Neural crest cell (in vitro differentiated cells): ENCODE results near the gene NCK2. TPM values are rescaled to one million over a fixed set of nuclear protein-coding genes. Genes with fewer than 3 reads are reported as not detected.
A peak's percentile ranks its signal among the peaks of the same experiment; 100 is the strongest.

ENCODE experiments used
- DNase-seq: peaks from one replicate; pipeline ENCODE4 v3.0.0; 2021; ENCODE audit warnings: low read depth, mixed read lengths, low spot score
- H3K27ac Mint-ChIP-seq: one replicate; pipeline ENCODE4 v1.8.0; 2021; ENCODE audit warnings: mild to moderate bottlenecking, mixed read lengths; ENCODE audit not compliant: unreplicated experiment
- H3K27me3 Mint-ChIP-seq: 2 replicates; pipeline ENCODE4 v1.8.0; 2021; ENCODE audit warnings: low read depth, mild to moderate bottlenecking, mixed read lengths
- H3K36me3 Mint-ChIP-seq: 2 replicates; pipeline ENCODE4 v1.8.0; 2021; ENCODE audit warnings: low read depth, mild to moderate bottlenecking, mixed read lengths
- H3K4me1 Mint-ChIP-seq: 2 replicates; pipeline ENCODE4 v1.8.0; 2021; ENCODE audit warnings: mixed read lengths
- H3K4me3 Mint-ChIP-seq: one replicate; pipeline ENCODE4 v1.8.0; 2021; ENCODE audit warnings: mild to moderate bottlenecking, mixed read lengths
- H3K9me3 Mint-ChIP-seq: 2 replicates; pipeline ENCODE4 v1.8.0; 2021; ENCODE audit warnings: mixed read lengths
- CTCF ChIP-seq: fragments of 200-600 bp; sonication (generic); conservative IDR thresholded peaks from 2 replicates; pipeline ENCODE4 v1.5.0; 2021; ENCODE audit warnings: antibody characterized with exemption, mild to moderate bottlenecking
- total RNA-seq: library from RNA; stranded (reverse); gene quantifications from 2 replicates; pipeline ENCODE4 v1.2.1, GENCODE V29; 2021

The NCK2 gene
- total RNA-seq, 1 donor from 2014 or later, result 71.9 TPM

- Mint-ChIP-seq H3K27me3 (no peaks in the 10 kb centered on the region), H3K9me3 (no peaks in the 10 kb centered on the region), H3K4me3 (no peak overlapping the region), H3K27ac (no peak overlapping the region), H3K36me3 (peaks cover 8% of the 10 kb centered on the region), H3K4me1 (peaks cover 41% of the 10 kb centered on the region)
- no peak for TF ChIP-seq CTCF
- DNase-seq, result no peak
Observed at GRCh38 chr2:105842555-105842954, 97.8 kb downstream of the NCK2 start.

- Mint-ChIP-seq H3K27me3 (no peaks in the 10 kb centered on the region), H3K36me3 (peaks cover 8% of the 10 kb centered on the region), H3K9me3 (no peaks in the 10 kb centered on the region), H3K4me1 (peaks cover 38% of the 10 kb centered on the region), H3K27ac (no peak overlapping the region), H3K4me3 (no peak overlapping the region)
- no peak for TF ChIP-seq CTCF
- DNase-seq, result no peak
Observed at GRCh38 chr2:105843476-105844374, 99.0 kb downstream of the NCK2 start.

GRCh38 chr2:105845976-105846375 lies 101.3 kb downstream of the NCK2 start:
- Mint-ChIP-seq H3K9me3 (no peaks in the 10 kb centered on the region), H3K27ac (no peak overlapping the region), H3K36me3 (peaks cover 2% of the 10 kb centered on the region), H3K4me3 (no peak overlapping the region), H3K4me1 (peaks cover 16% of the 10 kb centered on the region), H3K27me3 (no peaks in the 10 kb centered on the region)
- DNase-seq, result no peak
- TF ChIP-seq CTCF, result no peak

- no peaks in the 10 kb centered on the region for H3K9me3 Mint-ChIP-seq
- no peaks in the 10 kb centered on the region for H3K27me3 Mint-ChIP-seq
- no peak for DNase-seq
- peaks cover 12% of the 10 kb centered on the region for H3K4me1 Mint-ChIP-seq
- H3K27ac Mint-ChIP-seq, result no peak overlapping the region
- peaks cover 5% of the 10 kb centered on the region for H3K36me3 Mint-ChIP-seq
- no peak for TF ChIP-seq CTCF
- H3K4me3 Mint-ChIP-seq, result no peak overlapping the region
Observed at GRCh38 chr2:105847056-105847455, 102.3 kb downstream of the NCK2 start.

- DNase-seq, result no peak
- Mint-ChIP-seq H3K9me3 (no peaks in the 10 kb centered on the region), H3K4me1 (peaks cover 14% of the 10 kb centered on the region), H3K27ac (peak overlapping the region; percentile 17), H3K27me3 (no peaks in the 10 kb centered on the region), H3K4me3 (no peak overlapping the region), H3K36me3 (peaks cover 5% of the 10 kb centered on the region)
- no peak for TF ChIP-seq CTCF
Observed at GRCh38 chr2:105848367-105848766, 103.7 kb downstream of the NCK2 start.
